ENCODE measurements around the gene CST9. TPM values are rescaled to one million over a fixed set of nuclear protein-coding genes. Genes with fewer than 3 reads are reported as not detected.

CST9 gene
- total and polyA plus RNA-seq, 9 of the 15 experiments (the other 6 are each of a cell fraction or from before 2014, with no cell fraction given): not detected

DNA sequence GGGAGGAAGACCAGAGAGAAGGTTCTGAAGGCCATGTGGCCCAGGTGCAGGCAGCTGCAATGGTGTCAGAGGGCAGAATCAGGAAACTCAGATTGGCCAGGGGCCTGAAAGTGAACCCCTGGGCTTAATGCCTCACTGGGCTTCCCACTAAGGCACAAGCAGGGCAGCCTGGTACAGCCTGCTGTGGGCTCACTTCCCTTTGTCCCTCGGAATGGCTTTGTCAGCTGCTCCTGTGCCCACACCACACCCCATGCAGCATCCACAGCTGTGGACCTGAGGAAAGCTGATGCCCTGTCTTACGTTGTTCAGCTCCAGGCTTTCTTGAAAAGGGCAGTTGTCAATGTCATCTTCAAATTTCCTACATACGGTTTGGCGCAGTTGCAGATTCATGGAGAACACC lies 2.4 kb downstream of the CST9 start:
- Histone ChIP-seq H3K9me3 (replicated peaks; ENCODE audit: control insufficient read depth, insufficient read depth, low read depth, low read length) (no peaks in the 10 kb centered on the region), H3K4me2 (ENCODE audit: insufficient read depth, low read length) (no peak overlapping the region), H3K79me2 (ENCODE audit: control insufficient read depth, insufficient read depth, low read length) (no peaks in the 10 kb centered on the region), H3K27ac (ENCODE audit: extremely low read depth, low read depth, low read length) (no peak overlapping the region), H3K27me3 (ENCODE audit: control insufficient read depth in 2 of 2, insufficient read depth in 2 of 2, low read length in 2 of 2) (peaks cover 0 to 4% of the 10 kb centered on the region in 2 experiments; a peak in 1 of 5 replicates), H3K36me3 (ENCODE audit: control insufficient read depth, insufficient read depth, low read length) (no peaks in the 10 kb centered on the region), H3K4me3 (no peak overlapping the region), H3K9me1 (ENCODE audit: control insufficient read depth, insufficient read depth, low read length) (no peaks in the 10 kb centered on the region), H4K20me1 (replicated peaks; ENCODE audit: control insufficient read depth, insufficient read depth, low read length) (peaks cover 6% of the 10 kb centered on the region; the same call in 1 of the 2 replicates), H3K4me1 (replicated peaks in 1 of 2; ENCODE audit: control insufficient read depth in 2 of 2, insufficient read depth in 2 of 2, low read length in 2 of 2) (no peaks in the 10 kb centered on the region; a peak in 1 of 5 replicates), H2AFZ (ENCODE audit: low read depth, low read length) (no peak overlapping the region), H3K9ac (ENCODE audit: insufficient read depth in 1 of 2, low read depth in 2 of 2, low read length in 2 of 2) (no peak overlapping the region)
- intact Hi-C loops (cut with micrococcal nuclease): no loop called here
- BruUV-seq (replicated peaks): no TSS peak
- 0% methylated on average over 3 of the region's 4 CpGs for WGBS (ENCODE audit: insufficient coverage, low coverage, missing lambda C conversion rate)
- ChIA-PET CTCF (ENCODE audit: low intra/inter-chr PET ratio) (no interaction called here), POLR2A (no interaction called here)
- in situ Hi-C loops (cut with MboI): no loop called here
- no peak for ATAC-seq
- FAIRE-seq: no peak
- no peak for TF ChIP-seq STAT5B (CRISPR knock-in tag; IDR thresholded peaks at IDR 0.05)
- no peak for DNase-seq (ENCODE audit: extremely low read depth in 1 of 4, low spot score in 3 of 4)

DNA sequence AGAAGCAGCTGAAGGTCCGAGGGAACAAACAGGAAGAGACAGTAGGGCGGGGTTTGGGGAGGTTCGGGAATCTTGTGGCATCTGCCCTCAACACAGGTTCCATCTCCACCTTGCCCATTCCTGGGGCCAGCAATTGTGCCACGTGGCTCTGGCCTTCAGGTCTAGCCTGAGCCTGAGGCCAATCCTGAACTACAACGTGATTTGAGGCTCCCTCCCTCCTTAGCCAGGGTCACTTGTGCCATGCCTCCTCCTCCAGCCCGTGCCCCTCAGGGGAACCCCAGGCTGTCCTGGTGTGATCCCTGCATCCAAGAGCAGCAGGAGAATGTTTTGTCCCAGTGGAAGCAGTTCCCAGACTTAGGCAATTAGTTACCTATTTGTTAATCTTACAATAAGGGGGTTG lies 3.0 kb downstream of the CST9 start:
- H3K27ac ChIP-seq (ENCODE audit: extremely low read depth, low read depth, low read length): no peak overlapping the region
- in situ Hi-C loops (cut with MboI): no loop called here
- BruUV-seq (replicated peaks): no TSS peak
- no peak overlapping the region for H3K4me3 ChIP-seq
- no peaks in the 10 kb centered on the region for H3K9me3 ChIP-seq (replicated peaks; ENCODE audit: control insufficient read depth, insufficient read depth, low read depth, low read length)
- H3K36me3 ChIP-seq (ENCODE audit: control insufficient read depth, insufficient read depth, low read length): no peaks in the 10 kb centered on the region
- H3K79me2 ChIP-seq (ENCODE audit: control insufficient read depth, insufficient read depth, low read length): no peaks in the 10 kb centered on the region
- no peak overlapping the region for H3K4me2 ChIP-seq (ENCODE audit: insufficient read depth, low read length)
- ChIA-PET CTCF (ENCODE audit: low intra/inter-chr PET ratio) (no interaction called here), POLR2A (no interaction called here)
- DNase-seq (ENCODE audit: extremely low read depth in 1 of 4, low spot score in 3 of 4): no peak
- no peak for FAIRE-seq
- H3K27me3 ChIP-seq (ENCODE audit: control insufficient read depth in 2 of 2, insufficient read depth in 2 of 2, low read length in 2 of 2): peaks cover 0 to 4% of the 10 kb centered on the region in 2 experiments; a peak in 1 of 5 replicates
- H4K20me1 ChIP-seq (replicated peaks; ENCODE audit: control insufficient read depth, insufficient read depth, low read length): peaks cover 6% of the 10 kb centered on the region; the same call in 1 of the 2 replicates
- no peaks in the 10 kb centered on the region for H3K4me1 ChIP-seq (replicated peaks in 1 of 2; ENCODE audit: control insufficient read depth in 2 of 2, insufficient read depth in 2 of 2, low read length in 2 of 2)
- intact Hi-C loops (cut with micrococcal nuclease): no loop called here
- no peaks in the 10 kb centered on the region for H3K9me1 ChIP-seq (ENCODE audit: control insufficient read depth, insufficient read depth, low read length)
- no peak overlapping the region for H3K9ac ChIP-seq (ENCODE audit: insufficient read depth in 1 of 2, low read depth in 2 of 2, low read length in 2 of 2)
- H2AFZ ChIP-seq (ENCODE audit: low read depth, low read length): no peak overlapping the region
- WGBS (ENCODE audit: insufficient coverage, low coverage, missing lambda C conversion rate): 0% methylated on average over 4 of the region's 6 CpGs
- no peak for ATAC-seq
- TF ChIP-seq BCLAF1 (IDR thresholded peaks at IDR 0.05; ENCODE audit: borderline replicate concordance in 1 of 2, control insufficient read depth in 1 of 2, low read depth in 2 of 2, low read length in 1 of 2): no peak
- no peak for TF ChIP-seq JUNB (CRISPR knock-in tag; conservative IDR thresholded peaks at IDR 0.05)
- TF ChIP-seq ILK (tag; IDR thresholded peaks at IDR 0.05; ENCODE audit: borderline replicate concordance, low read depth): no peak
- TF ChIP-seq RNF2 (IDR thresholded peaks at IDR 0.05): no peak
- TF ChIP-seq DIDO1 (tag; IDR thresholded peaks at IDR 0.05; ENCODE audit: low read depth): no peak
- TF ChIP-seq NFYB (IDR thresholded peaks at IDR 0.05; ENCODE audit: extremely low read depth, insufficient read length): no peak
- TF ChIP-seq ZSCAN32 (CRISPR knock-in tag; IDR thresholded peaks at IDR 0.05): no peak
- TF ChIP-seq RNF219 (CRISPR knock-in tag; IDR thresholded peaks at IDR 0.05): no peak
- TF ChIP-seq SRSF1 (IDR thresholded peaks at IDR 0.05; ENCODE audit: low read depth, low read length): no peak
